Chondrocyte (in vitro differentiated cells): ENCODE measurements around the gene MEI1. TPM values are rescaled to one million over a fixed set of nuclear protein-coding genes. Genes with fewer than 3 reads are reported as not detected.

Experiments used
- DNase-seq: peaks from one replicate; pipeline ENCODE4 v3.0.0; 2021; ENCODE audit warnings: mixed read lengths, low spot score
- H3K27ac Mint-ChIP-seq: one replicate; pipeline ENCODE4 v1.8.0; 2021; ENCODE audit warnings: mild to moderate bottlenecking, moderate library complexity, mixed read lengths; ENCODE audit not compliant: unreplicated experiment
- H3K27me3 Mint-ChIP-seq: 2 replicates; pipeline ENCODE4 v1.8.0; 2021; ENCODE audit warnings: low read depth, mixed read lengths
- H3K36me3 Mint-ChIP-seq: 2 replicates; pipeline ENCODE4 v1.8.0; 2021; ENCODE audit warnings: low read depth, mixed read lengths
- H3K4me1 Mint-ChIP-seq: 2 replicates; pipeline ENCODE4 v1.8.0; 2021; ENCODE audit warnings: low read depth, mild to moderate bottlenecking, mixed read lengths
- H3K4me3 Mint-ChIP-seq: one replicate; pipeline ENCODE4 v1.8.0; 2021; ENCODE audit warnings: mild to moderate bottlenecking, moderate library complexity, mixed read lengths; ENCODE audit not compliant: unreplicated experiment
- H3K9me3 Mint-ChIP-seq: 2 replicates; pipeline ENCODE4 v1.8.0; 2021; ENCODE audit warnings: low read depth, mixed read lengths
- CTCF ChIP-seq: fragments of 200-600 bp; sonication (generic); IDR thresholded peaks from 2 replicates; pipeline ENCODE4 v1.5.0; 2021; ENCODE audit warnings: antibody characterized with exemption, mild to moderate bottlenecking, moderate library complexity
- total RNA-seq: library from RNA; stranded (reverse); gene quantifications from 3 replicates; pipeline ENCODE4 v1.2.1, GENCODE V29; 2021

The MEI1 gene
- total RNA-seq, 1 donor from 2014 or later = 0.40 TPM

GRCh38 chr22:41787331-41787730 is 88.0 kb downstream of the MEI1 start:
- H3K27ac Mint-ChIP-seq = no peak overlapping the region
- H3K4me3 Mint-ChIP-seq = no peak overlapping the region
- DNase-seq = no peak
- H3K36me3 Mint-ChIP-seq = no peaks in the 10 kb centered on the region
- no peaks in the 10 kb centered on the region for H3K27me3 Mint-ChIP-seq
- H3K9me3 Mint-ChIP-seq = no peaks in the 10 kb centered on the region
- H3K4me1 Mint-ChIP-seq = no peaks in the 10 kb centered on the region
- no peak for TF ChIP-seq CTCF

DNA sequence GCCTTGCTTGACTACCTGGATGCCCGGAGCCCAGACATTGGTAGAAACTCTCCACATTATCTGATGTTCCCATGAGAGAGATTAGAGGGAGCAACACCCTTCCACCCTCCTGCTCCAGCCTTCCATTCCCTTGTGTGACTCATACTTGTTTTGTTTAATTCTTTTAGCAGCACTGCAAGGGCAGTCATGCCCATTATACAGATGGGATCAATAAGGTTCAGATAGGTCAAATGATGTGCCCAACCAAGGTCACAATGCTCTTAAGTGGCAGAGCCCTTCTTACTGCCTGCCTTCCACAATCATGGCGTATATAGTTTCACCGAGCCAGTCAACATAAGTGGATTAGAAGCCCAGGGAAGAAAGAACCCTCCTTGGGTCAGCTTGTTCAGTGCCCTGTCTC is 94.6 kb downstream of the MEI1 start:
- Mint-ChIP-seq H3K36me3 (no peaks in the 10 kb centered on the region), H3K9me3 (no peaks in the 10 kb centered on the region), H3K27ac (no peak overlapping the region), H3K4me3 (no peak overlapping the region), H3K4me1 (no peaks in the 10 kb centered on the region), H3K27me3 (no peaks in the 10 kb centered on the region)
- DNase-seq = no peak
- TF ChIP-seq CTCF = no peak

- Mint-ChIP-seq H3K4me1 (peaks cover 22% of the 10 kb centered on the region), H3K4me3 (no peak overlapping the region), H3K27ac (no peak overlapping the region), H3K36me3 (no peaks in the 10 kb centered on the region), H3K9me3 (no peaks in the 10 kb centered on the region), H3K27me3 (no peaks in the 10 kb centered on the region)
- TF ChIP-seq CTCF = no peak
- no peak for DNase-seq
Measured at GRCh38 chr22:41798736-41799135, 99.4 kb downstream of the MEI1 start.

- H3K27ac Mint-ChIP-seq = peak overlapping the region; percentile 86
- no peak for TF ChIP-seq CTCF
- peak overlapping the region; percentile 94 for H3K4me3 Mint-ChIP-seq
- no peaks in the 10 kb centered on the region for H3K36me3 Mint-ChIP-seq
- peaks cover 22% of the 10 kb centered on the region for H3K4me1 Mint-ChIP-seq
- no peaks in the 10 kb centered on the region for H3K27me3 Mint-ChIP-seq
- no peaks in the 10 kb centered on the region for H3K9me3 Mint-ChIP-seq
- no peak for DNase-seq
Measured at GRCh38 chr22:41799486-41800347, 100.4 kb downstream of the MEI1 start.

DNA sequence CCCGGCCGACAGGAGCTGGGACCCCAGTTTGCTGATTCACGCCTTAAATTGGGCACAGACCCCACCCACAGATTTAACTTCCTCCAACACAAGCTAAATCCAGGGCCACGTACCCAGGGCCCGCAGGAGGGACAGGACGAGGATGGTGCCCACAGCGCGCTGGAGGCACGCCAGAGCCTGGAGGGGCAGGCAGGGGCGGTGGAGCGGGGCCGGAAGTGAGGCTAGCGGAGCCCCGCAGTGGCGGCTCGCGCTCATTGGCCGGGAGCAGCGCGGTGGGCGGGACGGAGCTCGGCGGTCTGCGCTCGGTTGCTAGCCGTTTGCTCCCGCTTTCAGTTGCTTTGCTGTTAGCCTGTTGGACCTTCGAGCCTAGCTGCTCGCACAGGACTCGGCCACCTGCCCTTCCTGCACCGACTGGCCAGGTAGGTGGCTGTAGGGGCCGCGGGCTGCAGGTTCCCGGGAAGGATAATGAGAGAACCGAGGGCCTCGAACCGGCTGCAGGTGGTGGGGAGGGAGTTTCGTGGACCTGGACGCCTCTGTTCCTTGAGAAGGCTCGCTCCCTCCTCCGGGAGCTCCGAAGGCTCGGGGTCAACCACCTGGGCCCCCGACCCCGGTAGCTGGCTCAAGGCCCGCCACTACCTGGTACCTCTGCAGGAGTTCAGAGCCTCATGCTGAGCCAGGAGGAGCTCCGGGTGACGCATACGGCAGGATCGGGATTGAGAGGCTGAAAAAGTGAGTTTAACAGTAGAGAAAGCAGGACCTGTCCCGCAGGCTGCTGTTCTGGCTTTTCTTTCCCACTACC is 101.2 kb downstream of the MEI1 start, which contains the start of gene CCDC134:
Gene CCDC134, plus strand, starts transcription at position 332 of the 799 bp plus-strand sequence. CDS start 8,212 bp downstream, outside the sequence.
- H3K36me3 Mint-ChIP-seq = no peaks in the 10 kb centered on the region
- DNase-seq = no peak
- TF ChIP-seq CTCF = peak; percentile 4
- H3K4me1 Mint-ChIP-seq = peaks cover 22% of the 10 kb centered on the region
- H3K27me3 Mint-ChIP-seq = no peaks in the 10 kb centered on the region
- H3K27ac Mint-ChIP-seq = peak within 1 kb of the TSS; percentile 86
- peak within 1 kb of the TSS; percentile 94 for H3K4me3 Mint-ChIP-seq
- no peaks in the 10 kb centered on the region for H3K9me3 Mint-ChIP-seq
